WTC11 (cell line): Measurements from ENCODE around the gene IL17RA. TPM values are rescaled to one million over a fixed set of nuclear protein-coding genes. Genes with fewer than 3 reads are reported as not detected.

Source experiments
- ATAC-seq: fragments of 200-7000 bp; cut with Tn5 transposase; 2 replicates; pipeline ENCODE4 v1.10.0; 2021; ENCODE audit warnings: mild to moderate bottlenecking, moderate library complexity
- CTCF ChIA-PET: fragments of 300-600 bp; sonication (Branson Sonifier 250); formaldehyde crosslinking; loops from one replicate; lab custom pipeline; 2021; ENCODE audit warnings: antibody characterized with exemption; lab: Charles Lee
- POLR2A ChIA-PET: fragments of 350-600 bp; sonication (Branson Sonifier 250); formaldehyde crosslinking; loops from one replicate; lab custom pipeline; 2021; ENCODE audit warnings: antibody characterized with exemption; lab: Charles Lee
- DNase-seq: peaks from one replicate; pipeline ENCODE4 v3.0.0; 2021; ENCODE audit warnings: low spot score
- H3K27ac Mint-ChIP-seq: 2 replicates; pipeline ENCODE4 v1.8.0; 2021; ENCODE audit warnings: mixed read lengths
- H3K27me3 Mint-ChIP-seq: 2 replicates; pipeline ENCODE4 v1.8.0; 2021; ENCODE audit warnings: low read depth, mild to moderate bottlenecking, moderate library complexity, mixed read lengths
- H3K36me3 Mint-ChIP-seq: 2 replicates; pipeline ENCODE4 v1.8.0; 2021; ENCODE audit warnings: mixed read lengths
- H3K4me1 Mint-ChIP-seq: 2 replicates; pipeline ENCODE4 v1.8.0; 2022; ENCODE audit warnings: mixed read lengths
- H3K4me3 Mint-ChIP-seq: 2 replicates; pipeline ENCODE4 v1.8.0; 2021; ENCODE audit warnings: mild to moderate bottlenecking, moderate library complexity, mixed read lengths
- H3K9me3 Mint-ChIP-seq: 2 replicates; pipeline ENCODE4 v1.8.0; 2021; ENCODE audit warnings: mixed read lengths
- AFF4 ChIP-seq: sonication (generic); formaldehyde crosslinking; IDR thresholded peaks from 2 replicates; pipeline ENCODE4 v1.8.1; 2023; ENCODE audit warnings: mild to moderate bottlenecking, missing genetic modification reagents, borderline replicate concordance
- ATF1 ChIP-seq: sonication (generic); formaldehyde crosslinking; IDR thresholded peaks from 2 replicates; pipeline ENCODE4 v1.8.1; 2023; ENCODE audit warnings: mild to moderate bottlenecking, moderate library complexity, missing genetic modification reagents
- E2F1 ChIP-seq: sonication (generic); formaldehyde crosslinking; IDR thresholded peaks from 2 replicates; pipeline ENCODE4 v1.8.0; 2022; ENCODE audit warnings: mild to moderate bottlenecking, missing genetic modification reagents
- ERG ChIP-seq: fragments of 250-450 bp; sonication (Bioruptor Pico); IDR thresholded peaks from 2 replicates; pipeline ENCODE4 v1.8.0; 2021; ENCODE audit warnings: mild to moderate bottlenecking
- ESRRA ChIP-seq: sonication (generic); formaldehyde crosslinking; IDR thresholded peaks from 2 replicates; pipeline ENCODE4 v1.8.1; 2022; ENCODE audit warnings: mild to moderate bottlenecking, missing genetic modification reagents, borderline replicate concordance
- MLX ChIP-seq: sonication (generic); formaldehyde crosslinking; IDR thresholded peaks from 2 replicates; pipeline ENCODE4 v1.8.1; 2023; ENCODE audit warnings: mild to moderate bottlenecking, missing genetic modification reagents, moderate library complexity
- MXD4 ChIP-seq: fragments of 250-450 bp; sonication (Bioruptor Pico); IDR thresholded peaks from 2 replicates; pipeline ENCODE4 v1.8.0; 2021; ENCODE audit warnings: mild to moderate bottlenecking, moderate library complexity, borderline replicate concordance
- MYBL2 ChIP-seq: sonication (generic); formaldehyde crosslinking; IDR thresholded peaks from 2 replicates; pipeline ENCODE4 v1.8.1; 2023; ENCODE audit warnings: mild to moderate bottlenecking, moderate library complexity, missing genetic modification reagents
- RELA ChIP-seq: sonication (generic); formaldehyde crosslinking; IDR thresholded peaks from 2 replicates; pipeline ENCODE4 v1.8.1; 2022; ENCODE audit warnings: missing genetic modification reagents, mild to moderate bottlenecking, borderline replicate concordance
- SOX15 ChIP-seq: fragments of 250-450 bp; sonication (Bioruptor Pico); IDR thresholded peaks from 2 replicates; pipeline ENCODE4 v1.9.0; 2021; ENCODE audit warnings: mild to moderate bottlenecking
- TEAD4 ChIP-seq: sonication (generic); formaldehyde crosslinking; IDR thresholded peaks from 2 replicates; pipeline ENCODE4 v1.8.0; 2022; ENCODE audit warnings: mild to moderate bottlenecking, missing genetic modification reagents
- USF1 ChIP-seq: sonication (generic); formaldehyde crosslinking; IDR thresholded peaks from 2 replicates; pipeline ENCODE4 v1.8.0; 2022; ENCODE audit warnings: mild to moderate bottlenecking, missing genetic modification reagents
- USF2 ChIP-seq: sonication (generic); formaldehyde crosslinking; IDR thresholded peaks from 2 replicates; pipeline ENCODE4 v1.8.1; 2023; ENCODE audit warnings: mild to moderate bottlenecking, missing genetic modification reagents, moderate library complexity
- ZBTB43 ChIP-seq: sonication (generic); formaldehyde crosslinking; IDR thresholded peaks from 2 replicates; pipeline ENCODE4 v1.8.1; 2023; ENCODE audit warnings: mild to moderate bottlenecking, missing genetic modification reagents
- ZMAT4 ChIP-seq: fragments of 250-450 bp; sonication (Bioruptor Pico); IDR thresholded peaks from 2 replicates; pipeline ENCODE4 v1.9.0; 2021; ENCODE audit warnings: mild to moderate bottlenecking
- ZNF232 ChIP-seq: sonication (generic); formaldehyde crosslinking; IDR thresholded peaks from 2 replicates; pipeline ENCODE4 v1.8.0; 2022; ENCODE audit warnings: mild to moderate bottlenecking, missing genetic modification reagents
- ZNF281 ChIP-seq: sonication (generic); formaldehyde crosslinking; IDR thresholded peaks from 2 replicates; pipeline ENCODE4 v1.8.0; 2023; ENCODE audit warnings: mild to moderate bottlenecking, missing genetic modification reagents
- ZNF423 ChIP-seq: fragments of 250-450 bp; sonication (Bioruptor Pico); IDR thresholded peaks from 2 replicates; pipeline ENCODE4 v2.1.2; 2022; ENCODE audit warnings: mild to moderate bottlenecking, moderate library complexity
- total RNA-seq: library from RNA; stranded (reverse); gene quantifications from 3 replicates; pipeline ENCODE4 v1.2.3, GENCODE V29; 2021
- TF ChIP-seq, protein P1 (sequence below): sonication (generic); formaldehyde crosslinking; IDR thresholded peaks from 2 replicates; pipeline ENCODE4 v1.8.0; 2022; ENCODE audit warnings: mild to moderate bottlenecking, missing genetic modification reagents
- TF ChIP-seq, protein P2 (sequence below): fragments of 250-450 bp; sonication (Bioruptor Pico); IDR thresholded peaks from 2 replicates; pipeline ENCODE4 v2.1.2; 2022; ENCODE audit warnings: mild to moderate bottlenecking, moderate library complexity

The IL17RA gene
- total RNA-seq, 1 experiment from 2014 or later: 7.9 TPM

GRCh38 chr22:17106161-17106784 is 21.5 kb downstream of the IL17RA start:
- H3K27ac Mint-ChIP-seq: no peak overlapping the region

More at GRCh38 chr22:17106161-17106784, 21.5 kb downstream of the IL17RA start:
- peak; percentile 37 for DNase-seq
- Mint-ChIP-seq H3K36me3 (peaks cover 10% of the 10 kb centered on the region), H3K4me1 (peaks cover 4% of the 10 kb centered on the region; the same call in 1 of the 2 replicates), H3K4me3 (no peak overlapping the region), H3K27me3 (no peaks in the 10 kb centered on the region), H3K9me3 (no peaks in the 10 kb centered on the region)
- ATAC-seq: peak; percentile 93
- ChIA-PET POLR2A (no interaction called here), CTCF (interaction anchor here (0.8 to 3.6 kb wide), 10 partner anchors 9 to 1044 kb away, joined by 3 to 17 read pairs (median 6); partner anchors contain the start of gene USP18)
- no peak for TF ChIP-seq ERG (CRISPR knock-in tag)
- no peak for TF ChIP-seq TEAD4
- TF ChIP-seq, protein P1, sequence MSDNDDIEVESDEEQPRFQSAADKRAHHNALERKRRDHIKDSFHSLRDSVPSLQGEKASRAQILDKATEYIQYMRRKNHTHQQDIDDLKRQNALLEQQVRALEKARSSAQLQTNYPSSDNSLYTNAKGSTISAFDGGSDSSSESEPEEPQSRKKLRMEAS (CRISPR knock-in tag): no peak
- TF ChIP-seq MXD4: no peak
- TF ChIP-seq E2F1 (CRISPR knock-in tag): no peak
- no peak for TF ChIP-seq AFF4 (CRISPR knock-in tag)
- TF ChIP-seq ATF1 (CRISPR knock-in tag): no peak
- TF ChIP-seq MYBL2 (CRISPR knock-in tag): no peak
- TF ChIP-seq MLX (CRISPR knock-in tag): no peak
- no peak for TF ChIP-seq ZNF281
- TF ChIP-seq ZNF232: no peak
- TF ChIP-seq, protein P2, sequence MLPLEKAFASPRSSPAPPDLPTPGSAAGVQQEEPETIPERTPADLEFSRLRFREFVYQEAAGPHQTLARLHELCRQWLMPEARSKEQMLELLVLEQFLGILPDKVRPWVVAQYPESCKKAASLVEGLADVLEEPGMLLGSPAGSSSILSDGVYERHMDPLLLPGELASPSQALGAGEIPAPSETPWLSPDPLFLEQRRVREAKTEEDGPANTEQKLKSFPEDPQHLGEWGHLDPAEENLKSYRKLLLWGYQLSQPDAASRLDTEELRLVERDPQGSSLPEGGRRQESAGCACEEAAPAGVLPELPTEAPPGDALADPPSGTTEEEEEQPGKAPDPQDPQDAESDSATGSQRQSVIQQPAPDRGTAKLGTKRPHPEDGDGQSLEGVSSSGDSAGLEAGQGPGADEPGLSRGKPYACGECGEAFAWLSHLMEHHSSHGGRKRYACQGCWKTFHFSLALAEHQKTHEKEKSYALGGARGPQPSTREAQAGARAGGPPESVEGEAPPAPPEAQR (CRISPR knock-in tag): no peak
- no peak for TF ChIP-seq ZBTB43
- TF ChIP-seq ZNF423 (CRISPR knock-in tag): no peak
- no peak for TF ChIP-seq SOX15 (CRISPR knock-in tag)
- no peak for TF ChIP-seq ESRRA (CRISPR knock-in tag)
- TF ChIP-seq RELA (CRISPR knock-in tag): no peak
- no peak for TF ChIP-seq USF2 (CRISPR knock-in tag)
- no peak for TF ChIP-seq ZMAT4
- no peak for TF ChIP-seq USF1 (CRISPR knock-in tag)
